Skin epidermis (tissue), 12 donors: ENCODE measurements around the gene RPTOR.

Experiments used
- H3K27ac ChIP-seq, 21 experiments: fragments of 200-600 bp; sonication (generic) in 11 of 21; one replicate each; pipeline ENCODE4 v1.5.0; 2020; ENCODE audit warnings: mild to moderate bottlenecking in 3 of 21, inconsistent platforms in 2 of 21, moderate library complexity in 2 of 21
- H3K4me3 ChIP-seq, 7 experiments: fragments of 200-600 bp; sonication (generic) in 2 of 7; one replicate each; pipeline ENCODE4 v1.5.0; 2020; ENCODE audit warnings: inconsistent platforms in 2 of 7, mild to moderate bottlenecking in 2 of 7, moderate library complexity in 1 of 7

RPTOR gene

GRCh38 chr17:80881306-80881705 lies 336.7 kb downstream of the RPTOR start:
- no peak overlapping the region for H3K4me3 ChIP-seq
- no peak overlapping the region for H3K27ac ChIP-seq

GRCh38 chr17:80882323-80882722 lies 337.7 kb downstream of the RPTOR start:
- Histone ChIP-seq H3K4me3 (no peak overlapping the region), H3K27ac (no peak overlapping the region)

DNA sequence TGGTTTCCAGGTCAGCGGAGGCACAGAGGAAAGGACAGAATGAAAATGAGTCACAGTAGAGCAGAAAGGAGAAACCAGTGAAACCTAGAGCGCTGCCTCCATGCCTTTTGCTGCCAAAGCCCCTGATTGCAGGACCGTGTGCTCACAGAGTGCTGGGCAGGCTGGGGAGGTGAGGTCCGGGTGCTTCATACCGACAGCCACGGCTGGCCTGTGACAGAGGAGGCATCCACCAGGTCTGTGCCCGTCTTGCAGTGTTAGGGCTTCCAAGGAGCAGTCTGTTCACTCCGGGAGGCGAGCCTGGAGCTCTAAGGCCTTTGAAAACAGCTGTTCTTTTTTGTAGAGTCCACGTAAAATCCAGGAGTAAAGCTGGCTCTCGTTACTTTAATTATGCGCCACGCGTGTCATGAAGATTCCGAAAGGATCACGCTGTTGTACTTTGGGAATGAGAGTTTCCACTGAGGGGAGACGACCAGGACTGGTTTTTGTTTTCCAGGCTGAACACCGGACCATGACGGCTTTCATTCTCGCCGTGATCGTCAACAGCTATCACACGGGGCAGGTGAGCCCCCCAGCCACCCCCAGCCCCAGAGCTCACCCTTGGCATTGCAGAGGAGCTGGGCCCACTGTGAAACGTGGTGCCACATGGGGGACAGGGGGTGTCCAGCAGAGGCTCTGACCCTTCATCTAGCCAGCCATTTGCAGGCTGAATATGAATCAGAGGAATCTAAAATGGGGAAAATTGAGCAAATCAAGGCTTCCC lies 338.5 kb downstream of the RPTOR start:
- no peak overlapping the region for H3K4me3 ChIP-seq
- H3K27ac ChIP-seq = no peak overlapping the region

DNA sequence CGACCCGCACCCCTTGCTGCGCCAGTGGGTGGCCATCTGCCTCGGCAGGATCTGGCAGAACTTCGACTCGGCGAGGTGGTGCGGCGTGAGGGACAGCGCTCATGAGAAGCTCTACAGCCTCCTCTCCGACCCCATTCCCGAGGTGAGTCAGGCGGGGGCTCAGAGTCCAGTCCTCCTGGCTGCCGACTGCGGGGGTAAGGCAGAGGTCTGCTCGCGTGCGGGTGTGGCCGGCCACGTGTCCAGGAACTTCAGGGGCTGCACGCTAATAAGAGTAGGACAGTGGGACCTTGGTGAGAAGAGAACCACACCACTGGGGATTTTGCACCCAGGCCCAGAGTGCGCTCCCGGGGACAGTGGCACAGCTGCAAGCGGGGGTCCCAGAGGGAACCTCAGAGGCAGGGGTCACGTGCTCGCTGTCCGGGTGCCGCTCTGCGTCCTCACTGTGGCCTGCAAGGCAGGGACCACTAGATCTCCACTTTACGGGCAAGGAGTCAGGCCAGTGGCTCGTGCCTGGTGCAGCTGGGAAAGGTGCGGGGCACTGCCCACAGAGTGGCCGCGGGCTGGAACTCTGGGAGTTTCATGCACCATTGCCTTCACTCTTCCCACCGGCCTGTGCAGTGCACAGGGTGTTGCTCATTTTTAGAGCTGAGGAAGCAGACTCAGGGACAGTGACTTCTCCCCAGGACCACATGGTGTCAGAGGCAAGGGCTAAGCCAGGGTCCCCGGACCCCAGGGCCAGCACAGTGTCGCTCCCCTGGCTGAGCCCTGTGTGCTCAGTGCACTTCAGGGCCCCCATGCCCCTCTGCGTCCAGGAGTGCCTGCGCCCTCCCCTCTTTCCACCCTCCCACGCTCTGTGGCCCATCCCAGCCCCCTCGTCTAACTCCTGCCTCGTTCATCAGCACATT lies 339.4 kb downstream of the RPTOR start:
- Histone ChIP-seq H3K4me3 (no peak overlapping the region), H3K27ac (no peak overlapping the region)

DNA sequence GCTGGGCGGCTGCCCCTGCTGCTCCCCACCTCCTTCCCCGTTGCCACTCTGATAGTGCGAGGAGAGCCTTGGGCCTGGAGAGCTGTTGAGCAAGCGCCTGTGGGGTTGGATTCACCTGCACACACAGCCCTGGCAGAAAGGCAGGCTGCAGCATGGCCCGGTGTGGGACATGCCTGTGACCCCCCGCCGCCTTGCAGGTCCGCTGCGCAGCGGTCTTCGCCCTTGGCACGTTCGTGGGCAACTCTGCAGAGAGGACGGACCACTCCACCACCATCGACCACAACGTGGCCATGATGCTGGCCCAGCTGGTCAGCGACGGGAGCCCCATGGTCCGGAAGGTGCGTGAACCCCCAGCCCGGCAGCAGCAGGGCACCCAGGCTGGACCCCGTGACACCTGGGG lies 340.2 kb downstream of the RPTOR start:
- Histone ChIP-seq H3K27ac (no peak overlapping the region), H3K4me3 (no peak overlapping the region)

DNA sequence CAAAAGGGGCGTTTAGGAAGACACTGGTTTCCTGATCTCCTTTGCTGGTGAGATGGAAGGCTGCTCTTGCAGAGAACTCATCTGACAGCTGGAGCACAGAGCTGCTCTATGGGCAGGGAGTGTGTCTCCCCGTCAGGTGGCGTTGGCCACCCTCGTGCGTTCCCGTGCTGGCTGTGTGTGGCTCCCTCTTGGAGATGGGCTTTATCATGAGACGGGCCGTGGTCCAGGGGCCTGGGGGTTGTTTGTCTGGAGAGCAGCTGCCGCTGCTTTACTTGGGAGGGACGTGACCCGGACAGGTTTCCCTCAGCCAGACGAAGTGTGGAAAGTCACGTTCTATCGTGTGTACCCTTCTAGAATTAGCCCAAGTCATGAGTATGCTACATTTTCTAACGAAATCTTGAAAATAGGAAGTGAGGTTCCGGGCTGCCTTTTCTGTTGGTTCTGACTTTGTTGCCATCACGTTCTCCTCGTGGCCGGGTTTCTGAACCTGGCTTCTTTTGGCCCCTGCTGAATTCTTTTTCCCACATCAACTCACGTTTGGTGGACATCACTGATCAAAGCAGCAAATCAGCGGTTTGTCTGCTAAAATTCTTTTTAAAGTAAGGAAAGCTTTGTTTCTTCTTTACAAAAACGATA lies 341.4 kb downstream of the RPTOR start:
- Histone ChIP-seq H3K4me3 (no peak overlapping the region), H3K27ac (no peak overlapping the region)

GRCh38 chr17:80886641-80887573 lies 342.3 kb downstream of the RPTOR start:
- no peak overlapping the region for H3K4me3 ChIP-seq

DNA sequence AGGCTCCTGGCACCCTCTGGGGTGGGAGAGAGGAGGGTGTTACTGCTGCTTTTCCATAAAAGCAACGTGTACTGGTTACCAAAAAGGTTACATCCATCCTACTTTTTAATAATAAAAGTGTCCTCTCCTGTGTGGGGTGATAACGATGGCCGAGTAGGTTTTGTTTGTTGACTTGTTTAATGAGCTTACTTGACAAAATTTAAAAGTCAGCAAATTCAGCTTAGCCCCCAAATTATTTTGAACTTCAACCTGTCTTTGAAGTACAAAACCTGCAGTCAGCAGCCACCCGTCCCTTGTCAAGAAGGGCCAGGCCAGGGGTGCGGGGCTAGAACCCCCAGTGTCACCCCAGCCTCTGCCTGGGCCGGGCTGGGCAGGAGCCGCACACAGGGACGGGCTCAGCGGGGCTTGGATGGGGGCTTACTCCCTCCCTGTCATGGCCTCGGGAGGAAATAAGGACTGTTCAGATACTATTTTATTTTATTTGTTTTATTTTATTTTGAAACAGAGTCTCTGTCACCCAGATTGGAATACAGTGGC lies 343.1 kb downstream of the RPTOR start:
- Histone ChIP-seq H3K4me3 (no peak overlapping the region), H3K27ac (no peak overlapping the region)

More at GRCh38 chr17:80886641-80887573, 342.3 kb downstream of the RPTOR start:
- H3K27ac ChIP-seq = no peak overlapping the region

DNA sequence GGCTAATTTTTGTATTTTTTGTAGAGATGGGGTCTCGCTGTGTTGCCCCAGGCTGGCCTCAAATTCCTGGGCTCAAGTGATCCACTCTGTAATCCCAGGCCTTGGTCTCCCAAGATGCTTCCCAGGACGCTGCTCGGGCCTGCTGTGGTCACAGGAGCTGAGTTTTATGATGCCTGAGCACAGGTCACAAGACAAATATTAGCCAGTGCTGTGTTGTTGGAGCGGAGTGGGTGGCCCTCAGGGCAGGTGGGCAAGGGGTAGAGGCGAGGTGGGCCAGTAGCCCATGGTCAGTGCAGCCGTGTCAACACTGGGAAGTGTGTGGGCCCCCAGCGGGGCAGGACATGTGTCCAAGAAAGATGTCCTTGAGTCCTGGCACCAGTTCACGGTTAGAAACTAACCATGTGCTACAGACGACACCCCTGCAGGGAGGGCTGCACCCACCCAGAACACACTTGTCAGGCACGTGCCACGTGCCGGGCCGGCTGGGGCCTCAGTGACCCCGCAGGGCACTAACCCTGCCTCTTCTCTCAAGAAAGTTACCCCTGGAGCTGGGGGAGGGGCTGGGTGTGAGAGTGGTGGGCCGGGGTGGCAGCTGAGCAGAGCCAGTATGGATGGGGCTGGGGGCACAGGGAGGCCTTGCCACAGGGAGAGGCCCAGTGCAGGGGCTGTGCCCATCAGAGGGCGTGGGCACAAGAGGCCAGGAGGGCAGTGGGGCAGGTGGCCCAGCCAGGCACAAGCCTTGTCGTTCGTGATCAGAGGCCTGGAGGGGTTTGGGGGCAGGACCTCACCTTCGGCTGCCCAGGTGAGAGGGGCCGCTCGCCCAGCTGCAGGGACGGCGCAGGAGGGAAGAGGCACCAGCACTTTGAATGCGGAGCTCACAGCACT lies 343.9 kb downstream of the RPTOR start:
- Histone ChIP-seq H3K4me3 (no peak overlapping the region), H3K27ac (peak overlapping the region in 2 of 21 experiments; percentile 34 to 89)

GRCh38 chr17:80889231-80890195 lies 344.9 kb downstream of the RPTOR start:
- Histone ChIP-seq H3K4me3 (no peak overlapping the region), H3K27ac (peak overlapping the region in 12 of 21 experiments; percentile 80 to 95 (median 88))

DNA sequence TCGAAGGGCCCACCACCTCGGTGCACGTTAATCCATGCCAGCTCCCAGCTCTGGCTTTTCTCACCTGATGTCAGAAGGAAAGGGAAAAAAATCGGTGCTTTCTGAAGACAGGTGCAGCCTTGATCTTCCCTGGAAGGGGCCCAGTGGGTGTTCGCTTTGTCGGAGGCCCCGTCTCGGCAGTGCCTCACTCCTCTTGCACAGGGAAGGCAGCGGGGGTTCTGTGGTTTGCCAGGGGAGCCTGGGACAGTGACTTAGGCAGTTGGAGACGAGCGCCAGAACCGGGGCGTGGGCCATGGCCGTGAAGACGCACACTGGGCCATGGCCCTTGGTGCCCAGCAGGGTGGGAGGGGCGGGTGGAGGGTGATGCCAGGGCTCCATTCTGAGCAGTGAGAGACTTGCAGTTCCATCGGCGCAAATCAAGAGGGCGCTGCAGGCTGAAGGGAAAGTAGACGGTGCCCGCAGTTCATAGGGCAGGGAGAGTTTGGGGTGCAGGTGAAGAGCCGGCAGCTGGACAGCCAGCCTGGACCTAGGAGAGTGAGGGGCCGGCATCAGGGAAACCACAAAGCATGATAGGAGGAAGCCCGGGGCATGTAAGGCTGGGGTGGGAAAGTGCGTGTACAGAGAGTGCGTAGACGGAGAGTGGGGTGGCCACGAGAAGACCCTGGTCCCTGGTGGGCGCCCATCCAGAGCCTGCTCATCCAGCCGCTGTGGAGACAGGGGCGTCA lies 345.7 kb downstream of the RPTOR start:
- H3K27ac ChIP-seq = peak overlapping the region in 18 of 21 experiments; percentile 65 to 95 (median 86)
- no peak overlapping the region for H3K4me3 ChIP-seq

GRCh38 chr17:80890921-80891396 lies 346.3 kb downstream of the RPTOR start:
- Histone ChIP-seq H3K4me3 (peak overlapping the region in 1 of 7 experiments; percentile 11), H3K27ac (peak overlapping the region in 20 of 21 experiments; percentile 65 to 95 (median 84))

GRCh38 chr17:80891397-80892018 lies 346.9 kb downstream of the RPTOR start:
- peak overlapping the region in 20 of 21 experiments; percentile 65 to 95 (median 84) for H3K27ac ChIP-seq
- peak overlapping the region in 1 of 7 experiments; percentile 11 for H3K4me3 ChIP-seq

DNA sequence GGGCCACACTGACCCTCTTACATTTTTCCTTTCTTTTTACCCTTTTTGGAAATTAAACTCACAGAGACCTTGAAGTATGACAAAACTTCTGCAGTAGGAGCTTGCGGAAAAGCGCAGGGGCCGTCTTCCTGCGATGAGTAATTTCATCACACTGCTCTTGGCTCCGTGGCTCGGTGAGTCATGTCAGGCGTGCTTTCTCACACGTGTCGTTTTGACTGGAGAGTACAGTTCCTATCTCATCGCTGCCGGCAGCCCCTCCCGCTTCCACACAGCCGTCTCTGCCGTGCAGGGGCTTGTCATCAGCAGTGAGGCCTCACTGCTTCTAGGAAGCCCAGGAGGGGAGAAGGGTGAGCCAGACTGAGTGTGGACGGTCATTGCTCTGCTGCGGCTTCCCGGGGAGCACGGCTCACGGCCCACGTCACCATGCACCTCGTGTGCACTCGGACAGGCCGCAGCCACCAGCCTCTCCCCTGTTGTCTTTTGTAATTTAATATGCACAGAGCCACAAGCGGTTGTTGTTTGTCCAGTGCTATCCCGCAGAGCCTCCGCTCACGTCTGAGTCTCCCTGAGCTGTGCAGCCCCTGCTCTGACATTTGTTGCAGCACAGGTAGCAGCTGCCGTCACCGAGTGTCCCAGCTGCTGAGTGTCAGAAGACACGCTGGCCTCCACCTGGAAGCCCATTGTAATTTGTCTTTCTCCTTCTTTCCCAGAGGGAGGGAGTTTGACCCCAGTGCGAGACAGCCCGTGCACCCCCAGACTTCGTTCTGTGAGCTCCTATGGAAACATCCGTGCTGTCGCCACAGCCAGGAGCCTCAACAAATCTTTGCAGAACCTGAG lies 347.6 kb downstream of the RPTOR start:
- Histone ChIP-seq H3K27ac (peak overlapping the region in 20 of 21 experiments; percentile 65 to 95 (median 84)), H3K4me3 (no peak overlapping the region)
